NCI-H510A treated with DMSO at 0.1 percent for 48 hours (cell line): ENCODE measurements around the gene CCDC116.
"Not testable (repeated sequence)": the region's sequence is repeated elsewhere in the genome, so short reads cannot be mapped to it uniquely, and the experiment has no call there.

Source experiments
- DNase-seq: peaks from one replicate; lab custom pipeline; 2025; lab: John Stamatoyannopoulos, UW

CCDC116 gene

GRCh38 chr22:21609556-21610157 lies 22.9 kb upstream of the CCDC116 start:
- not testable (repeated sequence) for DNase-seq

GRCh38 chr22:21611210-21611977 lies 21.2 kb upstream of the CCDC116 start:
- DNase-seq = no peak

- no peak for DNase-seq
These were observed 19.7 kb upstream of the CCDC116 start for GRCh38 chr22:21612858-21613257.

- DNase-seq = no peak
These were observed 18.9 kb upstream of the CCDC116 start for GRCh38 chr22:21613553-21614233.

- DNase-seq = no peak
These were observed 16.8 kb upstream of the CCDC116 start for GRCh38 chr22:21615731-21616130.

- not testable (repeated sequence) for DNase-seq
These were observed 15.2 kb upstream of the CCDC116 start for GRCh38 chr22:21617337-21617736.

- DNase-seq = no peak
These were observed 11.5 kb upstream of the CCDC116 start for GRCh38 chr22:21621025-21621424.

GRCh38 chr22:21622011-21622918 lies 10.3 kb upstream of the CCDC116 start:
- DNase-seq = no peak

GRCh38 chr22:21622919-21623647 lies 9.5 kb upstream of the CCDC116 start:
- no peak for DNase-seq

GRCh38 chr22:21623648-21623970 lies 9.0 kb upstream of the CCDC116 start:
- no peak for DNase-seq

- DNase-seq = no peak
These were observed 8.3 kb upstream of the CCDC116 start for GRCh38 chr22:21624120-21624879.

GRCh38 chr22:21624880-21625791 lies 7.4 kb upstream of the CCDC116 start:
- no peak for DNase-seq

- no peak for DNase-seq
These were observed 6.4 kb upstream of the CCDC116 start for GRCh38 chr22:21626073-21626734.

- no peak for DNase-seq
These were observed 5.7 kb upstream of the CCDC116 start for GRCh38 chr22:21626735-21627469.

- no peak for DNase-seq
These were observed 3.9 kb upstream of the CCDC116 start for GRCh38 chr22:21628386-21629254.

- peak; percentile 89 for DNase-seq
These were observed 3.1 kb upstream of the CCDC116 start, which contains the start of gene YDJC for GRCh38 chr22:21629255-21630149. TSS of gene YDJC (minus strand) at chr22:21630022. CDS start at chr22:21630014, 8 bp downstream.
